ENCODE data around the gene TBXAS1.

The TBXAS1 gene

GRCh38 chr7:139855498-139856270, 26.6 kb downstream of the TBXAS1 start:
- Histone ChIP-seq H3K27ac (ENCODE audit: low read length) (no peak overlapping the region), H3K27me3 (ENCODE audit: low read depth, low read length) (no peaks in the 10 kb centered on the region), H3K4me1 (ENCODE audit: control insufficient read depth in 1 of 2, insufficient read depth in 2 of 2, low read length in 2 of 2) (no peaks in the 10 kb centered on the region), H3K9me3 (ENCODE audit: control insufficient read depth in 1 of 2, low read length in 2 of 2) (no peaks in the 10 kb centered on the region), H3K36me3 (ENCODE audit: control insufficient read depth in 1 of 2, insufficient read depth in 2 of 2, low read length in 2 of 2) (peaks cover 0 to 3% of the 10 kb centered on the region in 2 donors), H3K4me3 (ENCODE audit: low read depth in 1 of 2, low read length in 2 of 2) (no peak overlapping the region)

DNA sequence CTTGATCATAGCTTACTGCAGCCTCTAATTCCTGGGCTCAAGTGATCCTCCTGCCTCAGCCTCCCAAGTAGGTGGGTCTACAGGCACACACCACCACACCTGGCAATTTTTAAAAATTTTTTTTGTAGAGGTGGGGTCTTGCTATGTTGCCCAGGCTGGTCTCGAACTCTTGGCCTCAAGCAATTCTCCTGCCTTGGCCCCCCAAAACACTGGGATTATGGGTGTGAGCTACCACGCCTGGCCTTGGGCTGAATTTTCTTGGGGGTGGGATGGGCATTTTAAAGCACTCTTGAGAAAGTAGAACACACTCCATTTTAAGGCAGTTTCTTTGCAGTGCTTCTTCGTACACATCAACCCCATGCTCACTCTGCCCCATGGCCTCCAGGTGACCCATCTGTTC, 28.7 kb downstream of the TBXAS1 start:
- H3K36me3 ChIP-seq (ENCODE audit: control insufficient read depth in 1 of 2, insufficient read depth in 2 of 2, low read length in 2 of 2) = peaks cover 0 to 3% of the 10 kb centered on the region in 2 donors
- no peaks in the 10 kb centered on the region for H3K9me3 ChIP-seq (ENCODE audit: control insufficient read depth in 1 of 2, low read length in 2 of 2)
- no peaks in the 10 kb centered on the region for H3K27me3 ChIP-seq (ENCODE audit: low read depth, low read length)
- H3K27ac ChIP-seq (ENCODE audit: low read length) = no peak overlapping the region
- no peak overlapping the region for H3K4me3 ChIP-seq (ENCODE audit: low read depth in 1 of 2, low read length in 2 of 2)
- H3K4me1 ChIP-seq (ENCODE audit: control insufficient read depth in 1 of 2, insufficient read depth in 2 of 2, low read length in 2 of 2) = no peaks in the 10 kb centered on the region

DNA sequence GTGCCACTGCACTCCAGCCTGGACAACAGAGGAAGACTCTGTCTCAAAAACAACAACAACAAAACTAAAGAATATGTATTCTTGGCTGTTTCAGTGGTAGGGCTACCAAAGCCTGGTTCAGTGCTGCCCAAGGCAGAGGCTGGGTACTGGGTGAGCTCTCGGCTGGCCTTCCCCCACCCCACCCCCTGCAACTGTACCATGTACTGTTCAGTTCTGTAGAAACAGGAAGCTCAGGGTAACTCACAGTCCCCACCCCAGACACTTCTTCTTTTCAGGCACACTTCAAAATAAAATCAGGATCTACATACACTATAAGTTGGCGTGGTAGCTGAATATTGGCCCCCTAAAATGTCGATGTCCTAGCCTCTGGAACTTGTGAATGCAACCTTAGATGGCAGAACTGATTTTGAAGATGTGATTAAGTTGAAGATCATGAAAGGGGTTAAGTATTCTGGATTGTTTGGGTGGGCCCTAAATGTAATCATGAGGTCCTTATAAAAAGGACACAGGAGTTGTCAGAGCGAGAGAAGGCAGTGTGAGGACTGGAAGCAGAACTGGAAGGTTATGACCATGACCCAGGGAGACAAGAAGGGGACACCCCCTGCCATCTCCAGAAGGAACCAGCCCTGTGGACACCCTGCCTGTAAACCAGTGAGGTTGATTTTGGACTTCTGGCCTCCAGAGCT, 31.2 kb downstream of the TBXAS1 start:
- Histone ChIP-seq H3K27ac (ENCODE audit: low read length) (peak overlapping the region; percentile 48), H3K4me1 (ENCODE audit: control insufficient read depth in 1 of 2, insufficient read depth in 2 of 2, low read length in 2 of 2) (no peaks in the 10 kb centered on the region), H3K36me3 (ENCODE audit: control insufficient read depth in 1 of 2, insufficient read depth in 2 of 2, low read length in 2 of 2) (no peaks in the 10 kb centered on the region), H3K27me3 (ENCODE audit: low read depth, low read length) (no peaks in the 10 kb centered on the region), H3K9me3 (ENCODE audit: control insufficient read depth in 1 of 2, low read length in 2 of 2) (peaks cover 5 to 13% of the 10 kb centered on the region in 2 donors), H3K4me3 (ENCODE audit: low read depth in 1 of 2, low read length in 2 of 2) (no peak overlapping the region)

DNA sequence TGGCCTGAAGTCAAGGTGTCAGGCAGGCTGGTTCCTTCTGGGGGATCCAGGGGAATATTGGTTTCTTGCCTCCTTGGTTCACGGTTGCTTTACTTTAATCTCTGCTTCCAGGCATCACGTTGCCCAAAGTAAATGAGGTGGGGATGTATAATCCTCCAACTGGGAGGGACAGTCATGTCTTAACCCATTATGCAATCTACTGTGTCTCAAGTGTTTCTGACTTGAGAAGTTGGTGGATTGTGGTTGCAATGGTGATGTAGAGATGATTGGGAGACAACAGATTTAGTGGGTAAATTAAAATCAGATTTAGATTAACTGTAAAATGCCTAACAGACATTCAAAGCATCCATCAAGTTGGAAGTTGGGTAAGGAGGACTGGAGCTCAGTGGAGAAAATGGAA, 32.7 kb downstream of the TBXAS1 start:
- no peaks in the 10 kb centered on the region for H3K36me3 ChIP-seq (ENCODE audit: control insufficient read depth in 1 of 2, insufficient read depth in 2 of 2, low read length in 2 of 2)
- H3K9me3 ChIP-seq (ENCODE audit: control insufficient read depth in 1 of 2, low read length in 2 of 2) = peaks cover 5 to 13% of the 10 kb centered on the region in 2 donors
- H3K4me3 ChIP-seq (ENCODE audit: low read depth in 1 of 2, low read length in 2 of 2) = no peak overlapping the region
- no peaks in the 10 kb centered on the region for H3K27me3 ChIP-seq (ENCODE audit: low read depth, low read length)
- no peaks in the 10 kb centered on the region for H3K4me1 ChIP-seq (ENCODE audit: control insufficient read depth in 1 of 2, insufficient read depth in 2 of 2, low read length in 2 of 2)
- H3K27ac ChIP-seq (ENCODE audit: low read length) = no peak overlapping the region

GRCh38 chr7:139866047-139866837, 37.2 kb downstream of the TBXAS1 start:
- Histone ChIP-seq H3K9me3 (ENCODE audit: control insufficient read depth in 1 of 2, low read length in 2 of 2) (peaks cover 5 to 13% of the 10 kb centered on the region in 2 donors), H3K4me1 (ENCODE audit: control insufficient read depth in 1 of 2, insufficient read depth in 2 of 2, low read length in 2 of 2) (no peaks in the 10 kb centered on the region), H3K36me3 (ENCODE audit: control insufficient read depth in 1 of 2, insufficient read depth in 2 of 2, low read length in 2 of 2) (no peaks in the 10 kb centered on the region), H3K27me3 (ENCODE audit: low read depth, low read length) (no peaks in the 10 kb centered on the region), H3K4me3 (ENCODE audit: low read depth in 1 of 2, low read length in 2 of 2) (no peak overlapping the region), H3K27ac (ENCODE audit: low read length) (no peak overlapping the region)

- Histone ChIP-seq H3K4me1 (ENCODE audit: control insufficient read depth in 1 of 2, insufficient read depth in 2 of 2, low read length in 2 of 2) (peaks cover 0 to 3% of the 10 kb centered on the region in 2 donors), H3K27ac (ENCODE audit: low read length) (no peak overlapping the region), H3K4me3 (ENCODE audit: low read depth in 1 of 2, low read length in 2 of 2) (no peak overlapping the region), H3K36me3 (ENCODE audit: control insufficient read depth in 1 of 2, insufficient read depth in 2 of 2, low read length in 2 of 2) (peaks cover 0 to 2% of the 10 kb centered on the region in 2 donors), H3K9me3 (ENCODE audit: control insufficient read depth in 1 of 2, low read length in 2 of 2) (peaks cover 5 to 13% of the 10 kb centered on the region in 2 donors), H3K27me3 (ENCODE audit: low read depth, low read length) (no peaks in the 10 kb centered on the region)
Observed at GRCh38 chr7:139867847-139868246, 38.8 kb downstream of the TBXAS1 start.

- Histone ChIP-seq H3K36me3 (ENCODE audit: control insufficient read depth in 1 of 2, insufficient read depth in 2 of 2, low read length in 2 of 2) (peaks cover 0 to 4% of the 10 kb centered on the region in 2 donors), H3K4me3 (ENCODE audit: low read depth in 1 of 2, low read length in 2 of 2) (no peak overlapping the region), H3K27ac (ENCODE audit: low read length) (no peak overlapping the region), H3K27me3 (ENCODE audit: low read depth, low read length) (no peaks in the 10 kb centered on the region), H3K4me1 (ENCODE audit: control insufficient read depth in 1 of 2, insufficient read depth in 2 of 2, low read length in 2 of 2) (peaks cover 0 to 3% of the 10 kb centered on the region in 2 donors), H3K9me3 (ENCODE audit: control insufficient read depth in 1 of 2, low read length in 2 of 2) (peaks cover 0 to under 1% of the 10 kb centered on the region in 2 donors)
Observed at GRCh38 chr7:139869886-139870285, 40.8 kb downstream of the TBXAS1 start.

DNA sequence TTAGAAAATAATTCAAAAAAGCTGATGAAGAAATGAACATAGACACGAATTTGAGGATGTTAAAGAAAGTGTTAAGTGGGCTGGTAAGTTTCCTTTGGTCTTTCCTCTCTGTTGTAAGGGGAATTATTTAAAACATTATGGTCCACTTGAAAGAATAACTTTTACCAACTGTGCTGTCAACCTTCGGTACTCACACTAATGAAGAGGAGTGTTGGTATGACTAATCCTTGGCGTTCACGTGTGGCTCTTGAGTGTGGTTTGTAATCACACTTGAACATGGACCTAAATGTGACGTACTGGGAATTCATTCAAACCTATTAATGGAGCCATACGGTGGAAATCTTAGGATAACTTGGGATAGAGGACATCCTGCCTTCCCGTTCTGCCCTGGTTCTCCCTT, 41.3 kb downstream of the TBXAS1 start:
- Histone ChIP-seq H3K9me3 (ENCODE audit: control insufficient read depth in 1 of 2, low read length in 2 of 2) (no peaks in the 10 kb centered on the region), H3K27ac (ENCODE audit: low read length) (no peak overlapping the region), H3K4me1 (ENCODE audit: control insufficient read depth in 1 of 2, insufficient read depth in 2 of 2, low read length in 2 of 2) (peaks cover 0 to 3% of the 10 kb centered on the region in 2 donors), H3K36me3 (ENCODE audit: control insufficient read depth in 1 of 2, insufficient read depth in 2 of 2, low read length in 2 of 2) (peaks cover 0 to 4% of the 10 kb centered on the region in 2 donors), H3K4me3 (ENCODE audit: low read depth in 1 of 2, low read length in 2 of 2) (no peak overlapping the region), H3K27me3 (ENCODE audit: low read depth, low read length) (no peaks in the 10 kb centered on the region)

DNA sequence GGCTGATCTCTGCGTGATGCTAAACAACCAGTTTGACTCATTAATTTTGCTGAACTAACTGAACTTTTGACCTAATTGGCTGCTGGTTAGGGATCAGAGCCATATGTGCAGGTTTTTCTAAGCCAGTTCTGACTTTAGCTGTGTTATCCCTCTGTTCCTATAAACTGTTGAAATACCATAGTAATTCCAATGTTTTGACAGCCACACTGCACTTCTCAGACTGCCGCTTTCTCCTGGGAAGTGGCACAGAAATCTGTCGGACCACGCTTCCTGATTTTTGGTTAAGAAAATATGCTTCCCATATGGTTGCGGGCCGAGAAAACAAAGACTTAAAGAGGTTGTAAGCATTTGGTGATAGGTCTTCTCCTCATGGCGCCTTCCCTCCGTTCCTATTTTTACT, 42.3 kb downstream of the TBXAS1 start:
- Histone ChIP-seq H3K9me3 (ENCODE audit: control insufficient read depth in 1 of 2, low read length in 2 of 2) (no peaks in the 10 kb centered on the region), H3K4me3 (ENCODE audit: low read depth in 1 of 2, low read length in 2 of 2) (no peak overlapping the region), H3K27me3 (ENCODE audit: low read depth, low read length) (no peaks in the 10 kb centered on the region), H3K36me3 (ENCODE audit: control insufficient read depth in 1 of 2, insufficient read depth in 2 of 2, low read length in 2 of 2) (peaks cover 0 to 4% of the 10 kb centered on the region in 2 donors), H3K27ac (ENCODE audit: low read length) (no peak overlapping the region), H3K4me1 (ENCODE audit: control insufficient read depth in 1 of 2, insufficient read depth in 2 of 2, low read length in 2 of 2) (peaks cover 0 to 3% of the 10 kb centered on the region in 2 donors)

- Histone ChIP-seq H3K4me3 (ENCODE audit: low read depth in 1 of 2, low read length in 2 of 2) (no peak overlapping the region), H3K27ac (ENCODE audit: low read length) (no peak overlapping the region), H3K4me1 (ENCODE audit: control insufficient read depth in 1 of 2, insufficient read depth in 2 of 2, low read length in 2 of 2) (peaks cover 0 to 3% of the 10 kb centered on the region in 2 donors), H3K36me3 (ENCODE audit: control insufficient read depth in 1 of 2, insufficient read depth in 2 of 2, low read length in 2 of 2) (peaks cover 0 to 4% of the 10 kb centered on the region in 2 donors), H3K27me3 (ENCODE audit: low read depth, low read length) (no peaks in the 10 kb centered on the region), H3K9me3 (ENCODE audit: control insufficient read depth in 1 of 2, low read length in 2 of 2) (no peaks in the 10 kb centered on the region)
Observed at GRCh38 chr7:139871820-139872219, 42.8 kb downstream of the TBXAS1 start.
